Osteoblast (primary cell): ENCODE results near the gene ACSBG1. TPM values are rescaled to one million over a fixed set of nuclear protein-coding genes. Genes with fewer than 3 reads are reported as not detected.

ENCODE experiments used
- DNase-seq: peaks from one replicate; pipeline ENCODE4 v3.0.0; 2011; ENCODE audit warnings: low spot score, mixed read lengths; ENCODE audit not compliant: insufficient read length; ENCODE audit errors: missing footprints
- H2AFZ ChIP-seq: 2 replicates; pipeline ENCODE4 v1.6.0; 2011; ENCODE audit warnings: mild to moderate bottlenecking, low read length
- H3K27ac ChIP-seq: 2 replicates; pipeline ENCODE4 v1.5.1; 2011; ENCODE audit warnings: mild to moderate bottlenecking, low read depth, low read length, moderate library complexity
- H3K27me3 ChIP-seq: 2 replicates; pipeline ENCODE4 v1.6.0; 2012; ENCODE audit warnings: mild to moderate bottlenecking, control low read depth, inconsistent platforms, low read length, moderate library complexity; ENCODE audit not compliant: insufficient read depth
- H3K36me3 ChIP-seq: 2 replicates; pipeline ENCODE4 v1.5.1; 2011; ENCODE audit warnings: mild to moderate bottlenecking, low read length, control low read depth, moderate library complexity; ENCODE audit not compliant: insufficient read depth
- H3K4me1 ChIP-seq: 2 replicates; pipeline ENCODE4 v1.5.1; 2011; ENCODE audit warnings: mild to moderate bottlenecking, low read length, control low read depth, moderate library complexity; ENCODE audit not compliant: insufficient read depth
- H3K4me2 ChIP-seq: 2 replicates; pipeline ENCODE4 v1.6.0; 2011; ENCODE audit warnings: mild to moderate bottlenecking, low read length; ENCODE audit not compliant: insufficient read depth
- H3K4me3 ChIP-seq: fragments of 200-600 bp; sonication (generic); 3 replicates; pipeline ENCODE4 v1.5.1; 2012; ENCODE audit warnings: mild to moderate bottlenecking, low read length, inconsistent platforms; ENCODE audit not compliant: insufficient read depth
- H3K79me2 ChIP-seq: 2 replicates; pipeline ENCODE4 v1.6.0; 2012; ENCODE audit warnings: mild to moderate bottlenecking, low read length, control low read depth, inconsistent platforms; ENCODE audit not compliant: insufficient read depth
- H3K9me3 ChIP-seq: 2 replicates; pipeline ENCODE4 v1.5.1; 2011; ENCODE audit warnings: low read depth, low read length, control low read depth
- H4K20me1 ChIP-seq: 2 replicates; pipeline ENCODE4 v1.6.0; 2012; ENCODE audit warnings: mild to moderate bottlenecking, low read length, control low read depth; ENCODE audit not compliant: insufficient read depth
- total RNA-seq: library from RNA; depleted of rRNA; stranded (reverse); fragments of >200 nt; gene quantifications from 2 replicates; pipeline ENCODE4 v1.2.3, GENCODE V29; 2012
- TF ChIP-seq, protein P1 (sequence below): IDR thresholded peaks from 2 replicates; pipeline ENCODE4 v1.5.1; 2011; ENCODE audit warnings: mild to moderate bottlenecking, low read depth, low read length, moderate library complexity; ENCODE audit errors: extremely low read depth

ACSBG1 gene
- total RNA-seq, 1 donor: under 0.01 TPM

DNA sequence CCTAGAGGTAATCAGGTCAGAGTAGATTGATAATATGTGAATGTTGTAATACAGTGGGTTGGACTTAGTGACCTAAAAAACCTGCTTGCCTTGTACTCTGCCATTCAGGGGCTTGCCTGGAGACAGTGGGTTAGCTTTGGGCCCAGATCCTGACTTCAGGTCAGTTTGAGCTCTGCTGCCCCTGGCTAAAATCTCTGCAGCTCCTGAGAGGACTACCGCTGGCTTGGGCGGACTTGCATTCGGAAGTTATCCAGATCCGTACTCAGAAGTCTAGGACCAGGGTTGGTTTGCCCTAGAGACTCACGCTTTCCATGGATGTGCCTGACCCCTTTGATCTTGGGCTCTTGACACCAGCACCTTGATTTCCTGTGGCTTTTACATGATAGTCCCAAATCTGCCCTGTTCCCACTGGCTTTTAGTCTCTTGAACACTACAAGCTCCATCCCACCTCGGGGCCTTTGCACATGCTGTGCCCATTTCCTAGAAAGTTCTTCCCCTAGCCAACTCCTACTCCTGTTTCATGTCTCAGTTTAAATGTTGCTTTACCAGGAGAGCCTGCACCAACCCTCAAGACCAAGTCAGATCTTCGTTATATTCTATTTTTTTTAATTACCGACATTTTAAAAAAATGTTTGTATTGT lies 5.9 kb downstream of the ACSBG1 start:
- no peaks in the 10 kb centered on the region for H3K36me3 ChIP-seq
- H2AFZ ChIP-seq: no peak overlapping the region
- H3K27ac ChIP-seq: no peak overlapping the region
- no peaks in the 10 kb centered on the region for H3K9me3 ChIP-seq
- no peak for DNase-seq
- TF ChIP-seq, protein P1, sequence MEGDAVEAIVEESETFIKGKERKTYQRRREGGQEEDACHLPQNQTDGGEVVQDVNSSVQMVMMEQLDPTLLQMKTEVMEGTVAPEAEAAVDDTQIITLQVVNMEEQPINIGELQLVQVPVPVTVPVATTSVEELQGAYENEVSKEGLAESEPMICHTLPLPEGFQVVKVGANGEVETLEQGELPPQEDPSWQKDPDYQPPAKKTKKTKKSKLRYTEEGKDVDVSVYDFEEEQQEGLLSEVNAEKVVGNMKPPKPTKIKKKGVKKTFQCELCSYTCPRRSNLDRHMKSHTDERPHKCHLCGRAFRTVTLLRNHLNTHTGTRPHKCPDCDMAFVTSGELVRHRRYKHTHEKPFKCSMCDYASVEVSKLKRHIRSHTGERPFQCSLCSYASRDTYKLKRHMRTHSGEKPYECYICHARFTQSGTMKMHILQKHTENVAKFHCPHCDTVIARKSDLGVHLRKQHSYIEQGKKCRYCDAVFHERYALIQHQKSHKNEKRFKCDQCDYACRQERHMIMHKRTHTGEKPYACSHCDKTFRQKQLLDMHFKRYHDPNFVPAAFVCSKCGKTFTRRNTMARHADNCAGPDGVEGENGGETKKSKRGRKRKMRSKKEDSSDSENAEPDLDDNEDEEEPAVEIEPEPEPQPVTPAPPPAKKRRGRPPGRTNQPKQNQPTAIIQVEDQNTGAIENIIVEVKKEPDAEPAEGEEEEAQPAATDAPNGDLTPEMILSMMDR: no peak
- no peak overlapping the region for H3K4me3 ChIP-seq
- no peaks in the 10 kb centered on the region for H3K4me1 ChIP-seq
- H3K4me2 ChIP-seq: no peak overlapping the region
- peaks cover 34% of the 10 kb centered on the region for H3K27me3 ChIP-seq
- H3K79me2 ChIP-seq: no peaks in the 10 kb centered on the region
- no peaks in the 10 kb centered on the region for H4K20me1 ChIP-seq

DNA sequence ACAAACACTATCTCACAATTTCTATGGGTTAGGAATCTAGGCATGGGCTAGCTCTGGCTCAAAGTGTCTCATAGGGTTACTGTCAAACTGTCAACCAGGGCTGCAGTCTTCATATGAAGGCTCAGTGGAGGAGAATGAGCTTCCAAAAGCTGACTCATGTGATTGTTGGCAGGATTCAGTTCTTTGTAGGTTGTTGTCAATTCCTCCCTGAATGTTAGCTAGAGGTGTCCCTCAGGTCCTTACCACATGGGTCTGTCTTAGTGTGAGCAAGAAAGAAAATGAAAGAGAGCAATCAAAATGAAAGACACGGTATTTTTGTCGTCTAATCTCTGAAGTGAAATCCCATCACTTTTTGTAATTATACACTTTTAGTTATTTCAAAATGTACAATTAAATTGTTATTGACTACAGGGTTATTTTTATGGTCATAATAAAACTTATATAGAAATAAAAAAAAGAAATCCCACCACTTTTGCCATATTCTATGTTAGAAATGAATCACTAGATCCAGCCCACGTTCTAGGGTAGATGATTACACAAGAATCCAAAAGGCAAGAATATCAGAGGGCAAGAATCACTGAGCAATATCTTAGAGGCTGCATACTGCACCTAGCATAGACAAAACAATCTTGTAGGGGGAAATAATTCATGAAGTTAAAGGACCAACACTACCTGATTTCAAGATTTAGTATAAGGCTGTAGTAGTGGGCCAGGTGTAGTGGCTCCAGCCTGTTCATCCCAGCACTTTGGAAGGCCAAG lies 8.4 kb downstream of the ACSBG1 start:
- Histone ChIP-seq H2AFZ (no peak overlapping the region), H3K79me2 (no peaks in the 10 kb centered on the region), H3K4me1 (no peaks in the 10 kb centered on the region), H4K20me1 (no peaks in the 10 kb centered on the region), H3K27ac (no peak overlapping the region), H3K4me3 (no peak overlapping the region), H3K36me3 (no peaks in the 10 kb centered on the region), H3K4me2 (no peak overlapping the region), H3K27me3 (peaks cover 23% of the 10 kb centered on the region), H3K9me3 (no peaks in the 10 kb centered on the region)
- DNase-seq: no peak
- TF ChIP-seq, protein P1: no peak

DNA sequence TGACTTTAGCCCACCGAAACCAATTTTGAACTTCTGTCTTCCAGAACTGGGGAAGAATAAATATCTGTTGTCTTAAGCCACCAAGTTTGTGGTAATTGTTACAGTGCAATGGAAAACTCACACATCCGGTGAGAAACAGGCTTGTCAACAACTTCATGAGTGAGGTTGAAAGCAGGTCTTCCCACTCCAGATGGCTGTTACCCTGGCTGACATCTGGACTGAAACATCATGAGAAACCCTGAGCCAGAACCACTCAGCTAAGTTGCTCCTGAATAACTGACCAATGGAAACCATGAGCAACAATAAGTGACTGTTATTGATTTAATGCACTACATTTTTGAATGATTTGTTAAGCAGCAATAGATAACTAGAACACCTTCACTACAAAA lies 10.3 kb downstream of the ACSBG1 start:
- H2AFZ ChIP-seq: no peak overlapping the region
- H4K20me1 ChIP-seq: no peaks in the 10 kb centered on the region
- H3K4me2 ChIP-seq: no peak overlapping the region
- no peaks in the 10 kb centered on the region for H3K9me3 ChIP-seq
- TF ChIP-seq, protein P1: no peak
- peaks cover 21% of the 10 kb centered on the region for H3K27me3 ChIP-seq
- no peak overlapping the region for H3K4me3 ChIP-seq
- no peak for DNase-seq
- no peaks in the 10 kb centered on the region for H3K79me2 ChIP-seq
- H3K36me3 ChIP-seq: no peaks in the 10 kb centered on the region
- H3K4me1 ChIP-seq: no peaks in the 10 kb centered on the region
- H3K27ac ChIP-seq: no peak overlapping the region

DNA sequence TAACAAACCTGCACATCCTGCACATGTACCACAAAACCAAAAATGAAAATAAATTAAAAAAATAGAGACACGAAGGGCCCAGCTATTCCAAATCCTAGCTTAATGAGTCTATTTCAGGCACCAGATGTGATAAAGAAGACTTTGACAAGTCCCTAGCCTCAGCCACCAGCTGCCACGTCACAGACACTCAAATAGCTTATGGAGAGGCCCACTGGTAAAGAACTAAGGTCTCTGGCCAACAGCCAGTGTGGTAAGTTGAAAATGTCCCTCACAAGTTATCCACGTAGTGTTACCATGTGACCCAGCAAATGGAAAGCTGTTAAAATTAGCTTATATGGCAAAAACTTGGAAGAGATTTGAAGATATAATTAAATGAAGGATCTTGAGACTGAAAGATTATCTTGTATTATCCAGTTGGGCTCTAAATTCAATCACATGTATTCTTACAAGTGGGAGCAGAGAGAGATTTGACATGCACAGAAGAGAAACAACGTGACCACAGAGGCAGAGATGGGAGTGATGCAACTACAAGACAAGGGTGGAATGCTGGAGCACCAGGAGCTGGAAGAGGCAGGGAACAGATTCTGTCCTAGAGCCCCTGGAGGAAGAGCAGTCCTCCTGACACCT lies 10.9 kb downstream of the ACSBG1 start:
- no peak overlapping the region for H2AFZ ChIP-seq
- H3K27ac ChIP-seq: no peak overlapping the region

More for the DNA sequence above, 10.9 kb downstream of the ACSBG1 start:
- Histone ChIP-seq H3K9me3 (no peaks in the 10 kb centered on the region), H3K4me1 (no peaks in the 10 kb centered on the region), H3K4me2 (no peak overlapping the region), H3K27me3 (peaks cover 21% of the 10 kb centered on the region), H4K20me1 (no peaks in the 10 kb centered on the region), H3K79me2 (no peaks in the 10 kb centered on the region), H3K36me3 (no peaks in the 10 kb centered on the region), H3K4me3 (no peak overlapping the region)
- TF ChIP-seq, protein P1: no peak
- no peak for DNase-seq
